ENCODE data around the gene DNAH6. TPM values are rescaled to one million over a fixed set of nuclear protein-coding genes. Genes with fewer than 3 reads are reported as not detected.
A peak's percentile ranks its signal among the peaks of the same experiment; 100 is the strongest.

DNAH6 gene
- total and polyA plus RNA-seq, 2 of the 13 experiments (the other 11 are each of a cell fraction or from before 2014, with no cell fraction given): 0.01 TPM; not detected in 1

DNA sequence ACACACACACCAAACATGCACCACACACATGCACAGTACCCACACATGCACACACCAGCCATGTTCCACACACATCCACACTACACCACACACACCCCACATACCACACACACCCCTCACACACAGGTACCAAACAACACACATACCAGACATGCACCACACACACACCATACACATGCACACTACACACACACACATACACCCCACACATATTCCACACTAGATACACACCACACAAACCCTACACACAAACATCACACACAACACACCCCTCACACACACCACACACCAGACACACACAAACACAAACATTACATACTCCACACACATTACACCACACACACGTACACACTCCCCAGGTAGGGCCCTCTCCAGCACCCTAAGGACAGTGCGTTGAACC lies 313.4 kb downstream of the DNAH6 start (continued):
- TF ChIP-seq, protein P1, sequence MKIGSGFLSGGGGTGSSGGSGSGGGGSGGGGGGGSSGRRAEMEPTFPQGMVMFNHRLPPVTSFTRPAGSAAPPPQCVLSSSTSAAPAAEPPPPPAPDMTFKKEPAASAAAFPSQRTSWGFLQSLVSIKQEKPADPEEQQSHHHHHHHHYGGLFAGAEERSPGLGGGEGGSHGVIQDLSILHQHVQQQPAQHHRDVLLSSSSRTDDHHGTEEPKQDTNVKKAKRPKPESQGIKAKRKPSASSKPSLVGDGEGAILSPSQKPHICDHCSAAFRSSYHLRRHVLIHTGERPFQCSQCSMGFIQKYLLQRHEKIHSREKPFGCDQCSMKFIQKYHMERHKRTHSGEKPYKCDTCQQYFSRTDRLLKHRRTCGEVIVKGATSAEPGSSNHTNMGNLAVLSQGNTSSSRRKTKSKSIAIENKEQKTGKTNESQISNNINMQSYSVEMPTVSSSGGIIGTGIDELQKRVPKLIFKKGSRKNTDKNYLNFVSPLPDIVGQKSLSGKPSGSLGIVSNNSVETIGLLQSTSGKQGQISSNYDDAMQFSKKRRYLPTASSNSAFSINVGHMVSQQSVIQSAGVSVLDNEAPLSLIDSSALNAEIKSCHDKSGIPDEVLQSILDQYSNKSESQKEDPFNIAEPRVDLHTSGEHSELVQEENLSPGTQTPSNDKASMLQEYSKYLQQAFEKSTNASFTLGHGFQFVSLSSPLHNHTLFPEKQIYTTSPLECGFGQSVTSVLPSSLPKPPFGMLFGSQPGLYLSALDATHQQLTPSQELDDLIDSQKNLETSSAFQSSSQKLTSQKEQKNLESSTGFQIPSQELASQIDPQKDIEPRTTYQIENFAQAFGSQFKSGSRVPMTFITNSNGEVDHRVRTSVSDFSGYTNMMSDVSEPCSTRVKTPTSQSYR (CRISPR knock-in tag; IDR thresholded peaks at IDR 0.05; ENCODE audit: borderline replicate concordance): no peak
- TF ChIP-seq ZBTB34 (CRISPR knock-in tag; IDR thresholded peaks at IDR 0.05) (no peak), SOX6 (IDR thresholded peaks at IDR 0.05) (peak; percentile 50; the same call in 1 of the 2 replicates), SOX6 (CRISPR knock-in tag; IDR thresholded peaks at IDR 0.05) (no peak), LCORL (IDR thresholded peaks at IDR 0.05) (peak; percentile 42; the same call in 1 of the 2 replicates), LCORL (CRISPR knock-in tag; IDR thresholded peaks at IDR 0.05) (no peak), ZNF33B (CRISPR knock-in tag; IDR thresholded peaks at IDR 0.05) (no peak), PAF1 (CRISPR knock-in tag; IDR thresholded peaks at IDR 0.05) (no peak), AGO1 (IDR thresholded peaks at IDR 0.05; ENCODE audit: low read depth, low read length, poor library complexity, severe bottlenecking) (no peak), ZNF18 (CRISPR knock-in tag; IDR thresholded peaks at IDR 0.05; ENCODE audit: insufficient replicate concordance) (no peak), SNAPC2 (CRISPR knock-in tag; IDR thresholded peaks at IDR 0.05) (no peak), NFKB2 (CRISPR knock-in tag; IDR thresholded peaks at IDR 0.05; ENCODE audit: borderline replicate concordance) (no peak), IKZF1 (IDR thresholded peaks at IDR 0.05) (0 out of 2 replicates have a peak, but pooled peaks have one; percentile 10), ATF7-NPFF (CRISPR knock-in tag; IDR thresholded peaks at IDR 0.05; ENCODE audit: low read depth) (no peak), NR2F2 (IDR thresholded peaks at IDR 0.05; ENCODE audit: borderline replicate concordance, low read depth) (no peak)
- TF ChIP-seq, protein P2, sequence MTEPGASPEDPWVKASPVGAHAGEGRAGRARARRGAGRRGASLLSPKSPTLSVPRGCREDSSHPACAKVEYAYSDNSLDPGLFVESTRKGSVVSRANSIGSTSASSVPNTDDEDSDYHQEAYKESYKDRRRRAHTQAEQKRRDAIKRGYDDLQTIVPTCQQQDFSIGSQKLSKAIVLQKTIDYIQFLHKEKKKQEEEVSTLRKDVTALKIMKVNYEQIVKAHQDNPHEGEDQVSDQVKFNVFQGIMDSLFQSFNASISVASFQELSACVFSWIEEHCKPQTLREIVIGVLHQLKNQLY (CRISPR knock-in tag; IDR thresholded peaks at IDR 0.05): no peak
- TF ChIP-seq, protein P3, sequence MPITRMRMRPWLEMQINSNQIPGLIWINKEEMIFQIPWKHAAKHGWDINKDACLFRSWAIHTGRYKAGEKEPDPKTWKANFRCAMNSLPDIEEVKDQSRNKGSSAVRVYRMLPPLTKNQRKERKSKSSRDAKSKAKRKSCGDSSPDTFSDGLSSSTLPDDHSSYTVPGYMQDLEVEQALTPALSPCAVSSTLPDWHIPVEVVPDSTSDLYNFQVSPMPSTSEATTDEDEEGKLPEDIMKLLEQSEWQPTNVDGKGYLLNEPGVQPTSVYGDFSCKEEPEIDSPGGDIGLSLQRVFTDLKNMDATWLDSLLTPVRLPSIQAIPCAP (CRISPR knock-in tag; IDR thresholded peaks at IDR 0.05; ENCODE audit: low read depth): no peak
- TF ChIP-seq, protein P4, sequence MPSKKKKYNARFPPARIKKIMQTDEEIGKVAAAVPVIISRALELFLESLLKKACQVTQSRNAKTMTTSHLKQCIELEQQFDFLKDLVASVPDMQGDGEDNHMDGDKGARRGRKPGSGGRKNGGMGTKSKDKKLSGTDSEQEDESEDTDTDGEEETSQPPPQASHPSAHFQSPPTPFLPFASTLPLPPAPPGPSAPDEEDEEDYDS (CRISPR knock-in tag; IDR thresholded peaks at IDR 0.05): no peak
